Neural cell (in vitro differentiated cells): ENCODE measurements around the gene GABRG3. TPM values are rescaled to one million over a fixed set of nuclear protein-coding genes. Genes with fewer than 3 reads are reported as not detected.

Experiments used
- H2AFZ ChIP-seq: fragments of 200-600, 300-800 bp; sonication (generic), shearing (Covaris generic); 2 replicates; pipeline ENCODE4 v1.6.0; 2014; ENCODE audit warnings: low read depth, mild to moderate bottlenecking, antibody characterized with exemption, low read length, moderate library complexity
- H3F3A ChIP-seq: fragments of 200-600 bp; shearing (Covaris generic); 2 replicates; pipeline ENCODE4 v1.6.1; 2016; ENCODE audit warnings: mild to moderate bottlenecking, moderate library complexity, mixed read lengths, antibody characterized with exemption, low read length; ENCODE audit not compliant: insufficient read depth, poor library complexity, severe bottlenecking
- H3K27ac ChIP-seq: fragments of 200-600, 300-800 bp; sonication (generic), shearing (Covaris generic); 2 replicates; pipeline ENCODE4 v1.5.1; 2014; ENCODE audit warnings: mild to moderate bottlenecking, low read length, moderate library complexity
- H3K27me3 ChIP-seq: fragments of 300-800, 200-600 bp; sonication (generic), shearing (Covaris generic); 2 replicates; pipeline ENCODE4 v1.6.0; 2014; ENCODE audit warnings: mild to moderate bottlenecking, low read depth, low read length, moderate library complexity; ENCODE audit not compliant: insufficient read depth
- H3K36me3 ChIP-seq: fragments of 300-800, 200-600 bp; sonication (generic), shearing (Covaris generic); 2 replicates; pipeline ENCODE4 v1.5.1; 2014; ENCODE audit warnings: mild to moderate bottlenecking, antibody characterized with exemption, low read length, moderate library complexity; ENCODE audit not compliant: insufficient read depth
- H3K4me2 ChIP-seq: fragments of 300-800, 200-600 bp; sonication (generic), shearing (Covaris generic); 2 replicates; pipeline ENCODE4 v1.6.0; 2014; ENCODE audit warnings: mild to moderate bottlenecking, low read length
- H3K4me3 ChIP-seq: fragments of 300-800, 200-600 bp; sonication (generic), shearing (Covaris generic); 2 replicates; pipeline ENCODE4 v1.5.1; 2014; ENCODE audit warnings: mild to moderate bottlenecking, low read length, moderate library complexity
- H3K79me2 ChIP-seq: fragments of 200-600 bp; shearing (Covaris generic); replicated peaks from 2 replicates; pipeline ENCODE4 v1.6.0; 2014; ENCODE audit warnings: mild to moderate bottlenecking, low read length, moderate library complexity; ENCODE audit not compliant: insufficient read depth
- H3K9ac ChIP-seq: fragments of 300-800, 200-600 bp; sonication (generic), shearing (Covaris generic); 2 replicates; pipeline ENCODE4 v1.6.1; 2016; ENCODE audit warnings: mild to moderate bottlenecking, low read length, mixed read lengths
- H3K9me2 ChIP-seq: fragments of 200-600 bp; shearing (Covaris generic); 2 replicates; pipeline ENCODE4 v1.6.1; 2016; ENCODE audit warnings: mild to moderate bottlenecking, low read length, mixed read lengths; ENCODE audit not compliant: insufficient read depth
- H3K9me3 ChIP-seq: fragments of 200-600, 300-800 bp; sonication (generic), shearing (Covaris generic); 2 replicates; pipeline ENCODE4 v1.6.1; 2016; ENCODE audit warnings: mild to moderate bottlenecking, mixed run types, low read length, moderate library complexity, mixed read lengths
- H4K20me1 ChIP-seq: fragments of 200-600 bp; shearing (Covaris generic); 2 replicates; pipeline ENCODE4 v1.6.1; 2016; ENCODE audit warnings: mild to moderate bottlenecking, mixed run types; ENCODE audit not compliant: insufficient read depth
- CTCF ChIP-seq: fragments of 450-650 bp; IDR thresholded peaks from 2 replicates; pipeline ENCODE4 v1.5.1; 2014; ENCODE audit warnings: antibody characterized with exemption, mild to moderate bottlenecking, moderate library complexity; ENCODE audit not compliant: poor library complexity, severe bottlenecking
- EP300 ChIP-seq: fragments of 450-650 bp; conservative IDR thresholded peaks from 2 replicates; pipeline ENCODE4 v1.6.1; 2014; ENCODE audit warnings: antibody characterized with exemption, mild to moderate bottlenecking, moderate library complexity; ENCODE audit not compliant: poor library complexity, severe bottlenecking
- EZH2 ChIP-seq: fragments of 200-600, 300-800 bp; shearing (Covaris generic), sonication (generic); IDR thresholded peaks from 2 replicates; pipeline ENCODE4 v1.6.1; 2014; ENCODE audit warnings: antibody characterized with exemption, low read length, borderline replicate concordance, mild to moderate bottlenecking; ENCODE audit not compliant: insufficient read depth, poor library complexity, severe bottlenecking
- MXI1 ChIP-seq: fragments of 450-650 bp; conservative IDR thresholded peaks from 2 replicates; pipeline ENCODE4 v1.6.1; 2014; ENCODE audit warnings: antibody characterized with exemption, mild to moderate bottlenecking; ENCODE audit not compliant: poor library complexity, severe bottlenecking
- POLR2AphosphoS5 ChIP-seq: IDR thresholded peaks from 2 replicates; pipeline ENCODE4 v1.6.1; 2012
- RAD21 ChIP-seq: fragments of 450-650 bp; conservative IDR thresholded peaks from 2 replicates; pipeline ENCODE4 v1.6.1; 2014; ENCODE audit warnings: antibody characterized with exemption, mild to moderate bottlenecking, moderate library complexity
- REST ChIP-seq: IDR thresholded peaks from 2 replicates; pipeline ENCODE4 v1.6.1; 2012; ENCODE audit warnings: borderline replicate concordance
- SMC3 ChIP-seq: fragments of 450-650 bp; conservative IDR thresholded peaks from 2 replicates; pipeline ENCODE4 v1.6.1; 2014; ENCODE audit warnings: antibody characterized with exemption, mild to moderate bottlenecking, moderate library complexity; ENCODE audit not compliant: poor library complexity
- TAF1 ChIP-seq: IDR thresholded peaks from 2 replicates; pipeline ENCODE4 v1.6.1; 2012; ENCODE audit warnings: low read depth
- polyA plus RNA-seq: library from polyadenylated mRNA; depleted of rRNA; stranded (reverse); fragments of >200 nt; gene quantifications from 2 replicates; pipeline ENCODE4 v1.2.3, GENCODE V29; 2014

The GABRG3 gene
- polyA plus RNA-seq, 1 donor from 2014 or later, result 1.2 TPM

DNA sequence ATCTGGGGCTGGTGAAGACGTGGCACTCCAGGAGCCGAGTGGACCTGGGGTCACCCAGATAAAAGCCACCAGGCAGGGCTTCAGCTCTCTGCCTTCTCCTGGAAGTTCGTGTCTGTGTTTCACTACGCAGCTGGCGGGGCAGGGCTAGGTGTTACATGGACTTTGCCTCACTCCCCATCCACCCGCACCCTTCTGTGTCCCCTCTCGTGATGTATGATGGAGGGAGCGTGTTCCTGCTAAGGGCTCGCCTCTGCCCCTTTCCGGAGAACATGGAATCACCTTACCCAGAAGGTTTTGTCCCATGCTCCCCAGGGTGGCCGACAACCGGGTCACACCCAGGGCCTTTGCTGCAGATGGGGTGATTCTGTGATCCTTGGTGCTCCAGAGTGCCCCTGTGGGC is 96.2 kb downstream of the GABRG3 start:
- Histone ChIP-seq H3K9ac (no peak overlapping the region), H3K9me2 (no peaks in the 10 kb centered on the region), H3K4me2 (no peak overlapping the region), H3K79me2 (no peaks in the 10 kb centered on the region), H3K9me3 (peaks cover 4% of the 10 kb centered on the region), H2AFZ (no peak overlapping the region), H3F3A (no peaks in the 10 kb centered on the region), H3K36me3 (no peaks in the 10 kb centered on the region), H3K27ac (no peak overlapping the region), H3K27me3 (no peaks in the 10 kb centered on the region), H3K4me3 (no peak overlapping the region), H4K20me1 (no peaks in the 10 kb centered on the region)
- no peak for TF ChIP-seq RAD21
- TF ChIP-seq EZH2, result no peak
- TF ChIP-seq CTCF, result no peak
- TF ChIP-seq REST, result no peak
- no peak for TF ChIP-seq SMC3
- no peak for TF ChIP-seq POLR2AphosphoS5
- no peak for TF ChIP-seq TAF1
- TF ChIP-seq EP300, result no peak
- TF ChIP-seq MXI1, result no peak

DNA sequence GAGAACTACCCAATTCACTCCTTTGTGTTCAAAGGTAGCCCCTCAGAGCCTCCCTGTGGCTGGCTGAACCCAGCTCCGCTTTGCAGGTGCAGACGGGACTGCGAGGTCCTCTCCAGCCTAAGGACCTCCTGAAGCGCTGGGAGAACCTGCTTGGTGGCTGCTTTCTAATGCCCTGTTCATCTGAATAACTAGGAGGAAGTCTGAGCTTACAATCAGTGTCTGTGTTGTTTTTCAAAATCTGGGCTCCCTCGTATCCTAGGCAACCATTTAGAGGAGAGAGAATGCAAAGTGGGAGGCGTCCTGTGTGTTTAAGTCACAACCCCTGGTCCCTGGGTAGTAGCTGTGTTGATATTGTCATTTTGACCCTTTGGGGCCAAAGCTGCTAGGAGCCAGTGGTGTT is 99.9 kb downstream of the GABRG3 start:
- H3K4me2 ChIP-seq, result no peak overlapping the region
- H3K9ac ChIP-seq, result no peak overlapping the region
- H3K27me3 ChIP-seq, result no peaks in the 10 kb centered on the region
- no peaks in the 10 kb centered on the region for H3F3A ChIP-seq
- no peak overlapping the region for H3K27ac ChIP-seq
- no peak overlapping the region for H3K4me3 ChIP-seq
- no peaks in the 10 kb centered on the region for H3K79me2 ChIP-seq
- H3K36me3 ChIP-seq, result no peaks in the 10 kb centered on the region
- no peaks in the 10 kb centered on the region for H3K9me2 ChIP-seq
- peaks cover 4% of the 10 kb centered on the region for H3K9me3 ChIP-seq
- no peak overlapping the region for H2AFZ ChIP-seq
- TF ChIP-seq MXI1 (no peak), SMC3 (no peak), POLR2AphosphoS5 (no peak)
- no peaks in the 10 kb centered on the region for H4K20me1 ChIP-seq

- H3K79me2 ChIP-seq, result no peaks in the 10 kb centered on the region
- H3K9ac ChIP-seq, result no peak overlapping the region
- no peaks in the 10 kb centered on the region for H3K9me3 ChIP-seq
- H3F3A ChIP-seq, result no peaks in the 10 kb centered on the region
- no peak overlapping the region for H3K4me2 ChIP-seq
- no peaks in the 10 kb centered on the region for H3K36me3 ChIP-seq
- TF ChIP-seq RAD21, result no peak
- TF ChIP-seq SMC3, result no peak
- TF ChIP-seq POLR2AphosphoS5, result no peak
- no peak overlapping the region for H2AFZ ChIP-seq
- no peak overlapping the region for H3K4me3 ChIP-seq
- H3K9me2 ChIP-seq, result no peaks in the 10 kb centered on the region
- no peaks in the 10 kb centered on the region for H3K27me3 ChIP-seq
- H3K27ac ChIP-seq, result no peak overlapping the region
- no peaks in the 10 kb centered on the region for H4K20me1 ChIP-seq
Measured at GRCh38 chr15:27074179-27074578, 103.2 kb downstream of the GABRG3 start.
